Stimulated activated CD8-positive, alpha-beta memory T cell treated with anti-CD3 and anti-CD28 coated beads, Interleukin-7, amount 100 ng/mL, for 1 hour (primary cell): ENCODE data around the gene APLP2.
"Not testable (repeated sequence)": the region's sequence is repeated elsewhere in the genome, so short reads cannot be mapped to it uniquely, and the experiment has no call there.

Source experiments
- DNase-seq, 2 donors: peaks; one replicate each; pipeline ENCODE4 v3.0.0-alpha.2; 2020; ENCODE audit warnings: low read depth in 2 of 2

APLP2 gene

GRCh38 chr11:130069659-130070108, at the start of gene APLP2:
Gene APLP2 (plus strand): TSS chr11:130069894. CDS start chr11:130069978, 84 bp downstream.
- DNase-seq, result peak; percentile 90 to 96

- no peak for DNase-seq
These were observed 49.4 kb upstream of the APLP2 start for GRCh38 chr11:130020323-130020722.

DNA sequence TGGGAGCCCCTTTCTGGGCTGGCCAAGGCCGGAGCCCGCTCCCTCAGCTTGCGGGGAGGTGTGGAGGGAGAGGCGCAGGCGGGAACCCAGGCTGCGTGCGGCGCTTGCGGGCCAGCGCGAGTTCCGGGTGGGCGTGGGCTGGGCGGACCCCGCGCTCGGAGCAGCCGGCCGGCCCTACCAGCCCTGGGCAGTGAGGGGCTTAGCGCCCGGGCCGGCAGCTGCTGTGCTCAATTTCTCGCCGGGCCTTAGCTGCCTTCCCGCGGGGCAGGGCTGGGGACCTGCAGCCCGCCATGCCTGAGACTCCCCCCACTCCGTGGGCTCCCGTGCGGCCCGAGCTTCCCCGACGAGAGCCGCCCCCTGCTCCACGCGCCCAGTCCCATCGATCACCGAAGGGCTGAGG, 48.1 kb upstream of the APLP2 start:
- DNase-seq, result not testable (repeated sequence)

- DNase-seq, result no peak
These were observed 46.9 kb upstream of the APLP2 start for GRCh38 chr11:130022799-130023198.

DNA sequence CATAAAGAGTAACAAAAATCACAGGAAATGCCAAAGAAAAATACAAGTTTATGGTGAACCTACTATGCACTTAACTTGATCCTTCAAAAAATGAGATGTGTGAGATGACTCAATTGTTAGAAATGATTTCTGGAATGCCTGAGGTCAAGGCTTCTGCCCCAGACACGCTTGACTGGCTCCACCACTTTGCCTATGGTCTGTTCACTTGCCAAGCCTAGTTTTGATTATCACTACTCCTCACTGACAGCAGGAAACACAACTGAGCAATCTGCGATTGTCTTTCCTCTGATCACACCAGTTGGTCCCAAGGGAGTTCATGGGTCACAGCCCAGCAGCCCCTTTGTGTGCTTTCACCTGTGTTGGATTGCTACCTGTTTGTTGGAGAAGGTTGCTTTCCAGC, 46.5 kb upstream of the APLP2 start:
- no peak for DNase-seq

DNA sequence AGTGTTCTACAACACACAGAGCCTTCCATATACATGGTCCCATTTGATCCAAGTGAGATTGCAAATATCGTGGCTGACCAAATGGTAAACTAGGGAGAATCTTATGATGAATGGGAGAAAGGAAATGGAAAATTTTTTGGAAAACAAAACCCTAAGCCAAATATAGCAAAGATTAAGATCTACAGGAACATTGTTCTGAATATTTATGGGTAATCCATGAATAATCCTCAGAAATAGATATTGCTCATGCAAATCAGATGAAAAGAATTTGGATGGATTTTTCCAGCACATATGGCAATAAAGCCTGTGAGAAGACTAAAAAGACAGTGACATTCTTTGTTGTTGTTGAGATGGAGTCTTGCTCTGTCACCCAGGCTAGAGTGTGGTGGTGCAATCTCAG, 45.3 kb upstream of the APLP2 start:
- DNase-seq, result no peak

GRCh38 chr11:130025371-130025770, 44.3 kb upstream of the APLP2 start:
- DNase-seq, result no peak

- no peak for DNase-seq
These were observed 40.6 kb upstream of the APLP2 start for GRCh38 chr11:130029137-130029536.

DNA sequence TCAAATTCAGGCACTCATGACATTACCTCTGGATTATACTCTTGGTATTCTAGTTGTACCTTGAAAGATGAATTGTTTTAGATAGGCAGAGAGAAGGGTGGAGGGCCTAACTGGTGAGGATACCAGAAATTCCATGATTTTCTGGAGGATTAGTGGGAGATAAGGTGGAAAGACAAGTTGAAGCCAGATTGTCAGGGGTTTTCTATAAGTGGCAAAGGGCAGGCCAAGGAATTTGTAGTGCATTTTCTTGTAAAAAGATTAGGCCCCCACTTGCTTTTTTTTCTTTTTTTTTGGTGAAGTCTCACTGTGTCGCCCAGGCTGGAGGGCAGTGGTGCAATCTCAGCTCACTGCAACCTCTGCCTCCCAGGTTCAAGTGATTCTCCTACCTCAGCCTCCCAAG, 38.6 kb upstream of the APLP2 start:
- DNase-seq, result no peak

- no peak for DNase-seq
These were observed 37.7 kb upstream of the APLP2 start for GRCh38 chr11:130031945-130032344.

- DNase-seq, result no peak
These were observed 36.8 kb upstream of the APLP2 start for GRCh38 chr11:130032931-130033330.

DNA sequence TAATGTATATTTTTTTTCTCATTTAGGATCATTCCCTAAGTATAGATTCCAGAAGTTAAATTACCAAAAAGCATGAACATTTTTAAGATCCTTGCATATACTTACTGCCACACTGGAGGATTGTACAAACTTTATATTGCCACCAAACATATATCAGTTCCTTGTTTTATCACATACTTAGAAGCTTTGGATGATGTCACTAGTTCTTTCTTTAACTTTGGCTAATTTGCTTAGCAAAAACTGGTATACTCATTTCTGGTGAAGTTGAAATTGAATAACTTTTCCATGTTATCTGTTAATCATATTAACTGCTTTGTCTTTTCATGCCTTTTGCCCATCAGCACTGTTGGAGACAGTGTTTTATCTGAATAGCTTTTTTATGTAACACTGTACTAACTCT, 35.5 kb upstream of the APLP2 start:
- no peak for DNase-seq

GRCh38 chr11:130037058-130037457, 32.6 kb upstream of the APLP2 start:
- DNase-seq, result no peak

DNA sequence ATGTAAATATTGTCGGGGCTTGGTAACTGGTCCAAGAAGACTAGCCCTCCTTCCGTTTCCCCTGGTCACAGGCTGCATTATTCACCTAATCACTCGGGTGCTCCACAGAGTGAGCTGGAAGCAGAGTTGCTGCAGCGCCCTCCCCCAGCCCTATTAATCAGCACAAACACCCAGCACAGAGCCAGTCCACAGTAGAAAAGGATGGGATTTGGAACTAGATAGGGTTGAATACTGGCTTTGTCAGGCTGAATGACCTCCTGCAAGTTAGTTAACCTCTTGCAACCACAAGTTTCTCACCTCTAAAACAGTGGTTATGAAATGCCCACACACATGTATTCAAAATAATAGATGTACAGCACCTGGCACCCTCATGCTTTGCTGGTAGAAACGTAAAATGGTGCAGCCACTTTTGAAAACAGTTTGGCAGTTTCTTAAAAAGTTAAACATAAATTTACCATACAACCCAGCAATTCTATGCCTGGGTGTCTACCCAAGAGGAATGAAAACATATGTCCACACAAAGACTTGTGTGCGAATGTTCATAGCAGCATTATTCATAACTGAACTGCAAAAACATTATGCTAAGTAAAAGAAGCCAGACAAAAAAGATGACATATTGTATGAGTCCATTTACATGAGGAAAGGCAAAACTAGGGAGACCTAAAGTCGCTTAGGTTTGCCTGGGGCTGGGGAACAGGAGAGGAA, 31.7 kb upstream of the APLP2 start:
- no peak for DNase-seq

DNA sequence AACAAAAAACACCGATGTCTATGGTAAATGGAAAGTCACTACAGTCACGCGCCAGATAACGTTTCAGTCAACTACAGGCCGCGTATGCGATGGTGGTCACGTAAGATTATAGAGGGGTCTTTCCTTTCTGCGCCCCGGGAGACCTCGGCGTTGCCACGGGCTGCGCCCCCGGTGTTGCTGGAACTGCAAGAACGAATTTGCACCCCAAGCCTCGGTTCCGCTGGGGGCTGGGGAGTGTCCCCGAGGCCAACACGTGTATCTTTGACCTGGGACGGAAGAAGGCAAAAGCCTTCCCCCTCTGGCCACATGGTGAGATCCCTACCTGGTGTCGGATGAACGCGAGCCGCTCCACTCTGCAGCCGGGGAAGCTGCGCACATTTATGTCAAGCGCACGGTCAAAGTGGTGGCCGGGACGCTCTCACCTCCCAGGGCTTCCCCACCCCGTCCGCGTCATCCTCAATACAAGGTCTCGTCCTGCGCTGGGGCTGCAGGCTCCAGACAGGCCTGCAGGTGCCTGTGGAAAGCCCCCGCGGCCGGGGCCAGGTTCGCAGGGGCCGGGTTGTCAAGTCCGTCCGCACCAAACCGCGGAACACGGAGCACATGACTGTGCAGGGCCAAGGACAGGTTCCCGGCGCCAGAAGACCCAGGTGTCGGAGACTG, 29.3 kb upstream of the APLP2 start:
- no peak for DNase-seq

DNA sequence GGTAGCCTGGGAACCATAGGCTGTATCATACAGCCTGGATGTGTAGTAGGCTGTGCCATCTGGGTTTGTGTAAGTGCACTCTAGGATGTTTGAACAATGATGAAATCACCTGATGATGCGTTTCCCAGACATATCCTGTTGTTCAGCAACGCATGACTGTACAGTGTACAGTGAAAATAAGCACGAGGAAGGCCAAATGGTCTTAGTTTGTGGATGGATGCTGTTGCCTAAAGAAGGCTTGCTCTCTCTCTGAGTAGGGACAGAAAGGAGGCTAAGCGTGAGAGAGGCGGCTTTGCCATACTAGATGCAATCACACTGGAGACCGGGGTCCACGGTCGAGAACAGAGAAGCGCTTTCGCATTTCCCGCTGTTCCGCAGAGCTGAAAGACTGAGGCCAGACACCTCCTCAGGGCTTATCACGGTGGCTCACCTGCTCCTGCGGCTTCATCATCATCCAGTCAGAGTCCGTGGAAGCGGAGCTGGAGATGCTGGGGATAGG, 27.6 kb upstream of the APLP2 start:
- no peak for DNase-seq

DNA sequence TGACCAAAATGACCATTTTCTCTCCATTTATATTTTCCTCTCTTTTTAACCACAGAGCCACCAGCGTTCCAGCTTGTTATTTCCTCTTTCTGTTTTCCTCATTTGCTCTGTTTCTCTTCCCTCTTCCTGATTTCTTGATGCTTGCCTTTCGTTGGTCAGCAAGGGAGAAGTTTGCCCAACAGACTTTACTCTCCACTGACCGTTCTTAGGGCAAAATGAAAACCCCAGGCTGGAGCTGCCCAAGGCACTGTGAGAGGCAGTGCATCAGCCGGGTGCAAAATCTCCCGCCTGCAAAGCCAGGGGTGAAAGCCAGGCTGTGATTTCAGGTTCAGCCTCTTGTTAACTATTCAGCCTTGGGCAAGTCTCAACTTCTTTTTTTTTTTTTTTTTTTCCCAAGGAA, 26.1 kb upstream of the APLP2 start:
- DNase-seq, result no peak

- no peak for DNase-seq
These were observed 22.6 kb upstream of the APLP2 start for GRCh38 chr11:130047141-130047540.

GRCh38 chr11:130049328-130049771, 20.3 kb upstream of the APLP2 start:
- no peak for DNase-seq

GRCh38 chr11:130050257-130050656, 19.4 kb upstream of the APLP2 start:
- no peak for DNase-seq

DNA sequence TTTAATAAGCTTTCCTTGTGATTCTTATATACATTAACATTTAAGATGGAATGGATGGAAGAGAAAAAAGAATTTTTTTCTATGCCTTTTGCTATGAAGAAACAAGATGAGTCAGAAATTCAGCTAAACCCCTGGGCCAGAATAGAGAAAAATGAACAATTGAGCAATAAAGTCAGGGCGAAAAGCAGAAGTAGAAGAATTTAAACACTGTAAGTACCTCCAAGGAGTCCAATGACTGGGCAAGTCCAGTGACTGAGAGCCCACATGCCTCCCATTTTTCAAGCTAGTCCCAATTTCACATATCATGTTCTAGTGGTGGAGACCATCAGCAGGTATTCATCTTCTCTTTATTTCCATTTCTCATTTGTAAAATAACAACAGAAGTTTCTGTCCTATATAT, 18.6 kb upstream of the APLP2 start:
- DNase-seq, result no peak

GRCh38 chr11:130052567-130052966, 17.1 kb upstream of the APLP2 start:
- no peak for DNase-seq

GRCh38 chr11:130054966-130055365, 14.7 kb upstream of the APLP2 start:
- no peak for DNase-seq
